ENCODE measurements around the gene MYL3. TPM values are rescaled to one million over a fixed set of nuclear protein-coding genes. Genes with fewer than 3 reads are reported as not detected.

The MYL3 gene
- total RNA-seq, 2 donors from 2014 or later, result 1.9 TPM; not detected in 1

DNA sequence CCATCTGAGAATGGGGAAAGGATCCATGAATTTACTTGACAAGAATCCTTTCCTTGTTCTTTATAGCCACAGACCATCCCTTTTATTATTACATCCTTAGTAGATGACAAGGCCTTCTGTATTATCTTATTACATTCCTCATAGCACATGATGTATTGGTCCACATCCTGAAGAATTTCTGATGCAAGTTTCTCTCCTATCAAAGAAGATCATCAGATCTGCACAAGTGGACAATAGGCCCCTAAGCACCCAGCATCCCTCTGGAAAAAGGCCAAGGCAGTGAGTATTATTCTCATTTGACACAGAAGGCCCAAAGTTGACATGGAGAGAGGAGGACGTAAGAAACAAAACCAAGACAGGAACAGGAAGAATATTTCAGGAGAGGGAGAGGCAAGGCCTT lies 31.4 kb downstream of the MYL3 start:
- DNase-seq (ENCODE audit: low spot score), result no peak
- H3K4me1 ChIP-seq (replicated peaks), result no peaks in the 10 kb centered on the region
- WGBS, result 88% methylated on average over 1 of the region's 1 CpG
- no peak overlapping the region for H3K4me3 ChIP-seq
- H3K27ac ChIP-seq, result no peak overlapping the region
- no peaks in the 10 kb centered on the region for H3K27me3 ChIP-seq (replicated peaks; ENCODE audit: insufficient read depth)
- intact Hi-C loops (cut with DNase I), result no loop called here
- H3K36me3 ChIP-seq, result no peaks in the 10 kb centered on the region
- H3K9me3 ChIP-seq, result no peaks in the 10 kb centered on the region
- TF ChIP-seq, protein P1, sequence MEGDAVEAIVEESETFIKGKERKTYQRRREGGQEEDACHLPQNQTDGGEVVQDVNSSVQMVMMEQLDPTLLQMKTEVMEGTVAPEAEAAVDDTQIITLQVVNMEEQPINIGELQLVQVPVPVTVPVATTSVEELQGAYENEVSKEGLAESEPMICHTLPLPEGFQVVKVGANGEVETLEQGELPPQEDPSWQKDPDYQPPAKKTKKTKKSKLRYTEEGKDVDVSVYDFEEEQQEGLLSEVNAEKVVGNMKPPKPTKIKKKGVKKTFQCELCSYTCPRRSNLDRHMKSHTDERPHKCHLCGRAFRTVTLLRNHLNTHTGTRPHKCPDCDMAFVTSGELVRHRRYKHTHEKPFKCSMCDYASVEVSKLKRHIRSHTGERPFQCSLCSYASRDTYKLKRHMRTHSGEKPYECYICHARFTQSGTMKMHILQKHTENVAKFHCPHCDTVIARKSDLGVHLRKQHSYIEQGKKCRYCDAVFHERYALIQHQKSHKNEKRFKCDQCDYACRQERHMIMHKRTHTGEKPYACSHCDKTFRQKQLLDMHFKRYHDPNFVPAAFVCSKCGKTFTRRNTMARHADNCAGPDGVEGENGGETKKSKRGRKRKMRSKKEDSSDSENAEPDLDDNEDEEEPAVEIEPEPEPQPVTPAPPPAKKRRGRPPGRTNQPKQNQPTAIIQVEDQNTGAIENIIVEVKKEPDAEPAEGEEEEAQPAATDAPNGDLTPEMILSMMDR (IDR thresholded peaks at IDR 0.05), result no peak
- TF ChIP-seq POLR2A (IDR thresholded peaks at IDR 0.05), result no peak
- TF ChIP-seq POLR2AphosphoS5 (IDR thresholded peaks at IDR 0.05), result no peak

- Histone ChIP-seq H3K4me3 (no peak overlapping the region), H3K9me3 (no peaks in the 10 kb centered on the region), H3K36me3 (no peaks in the 10 kb centered on the region), H3K27ac (no peak overlapping the region), H3K27me3 (replicated peaks; ENCODE audit: insufficient read depth) (no peaks in the 10 kb centered on the region), H3K4me1 (replicated peaks) (no peaks in the 10 kb centered on the region)
- intact Hi-C loops (cut with DNase I), result no loop called here
- WGBS, result 89% methylated on average over 3 of the region's 3 CpGs
- TF ChIP-seq, protein P1 (IDR thresholded peaks at IDR 0.05), result no peak
- TF ChIP-seq POLR2A (IDR thresholded peaks at IDR 0.05) (no peak), POLR2AphosphoS5 (IDR thresholded peaks at IDR 0.05) (no peak)
- no peak for DNase-seq (ENCODE audit: low spot score)
These were observed 31.9 kb downstream of the MYL3 start for GRCh38 chr3:46831316-46831715.

DNA sequence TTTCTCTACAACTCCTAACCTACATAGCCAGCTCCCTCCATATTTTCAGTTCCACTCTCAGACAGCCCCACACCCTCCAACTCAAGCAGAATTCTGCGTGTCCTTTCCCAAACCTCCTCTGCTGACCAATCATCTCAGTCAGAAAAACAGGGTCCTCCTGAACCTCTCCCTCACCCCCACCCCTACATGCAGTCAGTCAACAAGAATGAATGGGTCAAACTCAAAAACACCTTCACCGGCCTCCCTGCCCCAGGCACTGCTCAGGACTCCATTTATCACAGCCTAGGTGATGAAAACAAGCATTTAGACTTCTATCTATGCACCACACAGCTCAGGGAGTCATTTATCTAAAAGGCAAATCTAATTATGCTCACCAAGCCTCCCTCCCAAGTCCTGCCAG lies 32.4 kb downstream of the MYL3 start:
- Histone ChIP-seq H3K9me3 (no peaks in the 10 kb centered on the region), H3K36me3 (no peaks in the 10 kb centered on the region), H3K4me1 (replicated peaks) (no peaks in the 10 kb centered on the region), H3K27me3 (replicated peaks; ENCODE audit: insufficient read depth) (no peaks in the 10 kb centered on the region), H3K4me3 (no peak overlapping the region), H3K27ac (no peak overlapping the region)
- TF ChIP-seq POLR2AphosphoS5 (IDR thresholded peaks at IDR 0.05) (no peak), POLR2A (IDR thresholded peaks at IDR 0.05) (no peak)
- TF ChIP-seq, protein P1 (IDR thresholded peaks at IDR 0.05), result no peak
- no peak for DNase-seq (ENCODE audit: low spot score)
- 79% methylated on average over 2 of the region's 2 CpGs for WGBS
- intact Hi-C loops (cut with DNase I), result no loop called here

GRCh38 chr3:46829699-46830208 lies 33.5 kb downstream of the MYL3 start:
- Histone ChIP-seq H3K36me3 (no peaks in the 10 kb centered on the region), H3K4me1 (replicated peaks) (no peaks in the 10 kb centered on the region), H3K9me3 (no peaks in the 10 kb centered on the region), H3K27ac (no peak overlapping the region), H3K4me3 (no peak overlapping the region), H3K27me3 (replicated peaks; ENCODE audit: insufficient read depth) (no peaks in the 10 kb centered on the region)
- 78% methylated on average over 4 of the region's 4 CpGs for WGBS
- intact Hi-C loops (cut with DNase I), result no loop called here
- no peak for DNase-seq (ENCODE audit: low spot score)
- TF ChIP-seq, protein P1 (IDR thresholded peaks at IDR 0.05), result no peak
- TF ChIP-seq POLR2A (IDR thresholded peaks at IDR 0.05) (no peak), POLR2AphosphoS5 (IDR thresholded peaks at IDR 0.05) (no peak)

GRCh38 chr3:46825450-46825849 lies 37.8 kb downstream of the MYL3 start:
- no peak overlapping the region for H3K27ac ChIP-seq
- H3K4me3 ChIP-seq, result no peak overlapping the region
- H3K36me3 ChIP-seq, result no peaks in the 10 kb centered on the region
- intact Hi-C loops (cut with DNase I), result no loop called here
- no peak for DNase-seq (ENCODE audit: low spot score)
- WGBS, result 86% methylated on average over 2 of the region's 2 CpGs
- H3K9me3 ChIP-seq, result no peaks in the 10 kb centered on the region
- TF ChIP-seq, protein P1 (IDR thresholded peaks at IDR 0.05), result no peak
- TF ChIP-seq POLR2AphosphoS5 (IDR thresholded peaks at IDR 0.05), result no peak
- no peak for TF ChIP-seq POLR2A (IDR thresholded peaks at IDR 0.05)
- no peaks in the 10 kb centered on the region for H3K27me3 ChIP-seq (replicated peaks; ENCODE audit: insufficient read depth)
- no peaks in the 10 kb centered on the region for H3K4me1 ChIP-seq (replicated peaks)
